ENCODE results near the gene DPF3.

Gene DPF3

DNA sequence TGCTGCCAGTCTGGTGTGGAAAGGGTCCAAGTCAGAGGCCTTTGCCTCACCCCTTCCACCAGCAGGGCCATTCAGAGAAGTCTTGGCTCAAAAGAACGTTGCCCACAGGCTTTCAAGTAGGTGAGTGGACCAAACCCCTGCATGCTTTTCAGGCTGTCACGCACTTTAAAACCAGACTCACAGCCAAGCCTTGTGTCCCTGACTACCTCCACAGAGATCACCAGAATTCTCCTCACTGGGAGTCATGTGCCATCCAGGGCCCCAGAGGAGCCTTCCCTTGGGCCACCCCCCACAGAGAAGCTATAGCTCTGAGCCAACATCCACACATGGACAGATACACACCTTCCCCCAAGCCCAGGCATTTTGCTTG lies 283.1 kb downstream of the DPF3 start:
- no peak for DNase-seq

DNA sequence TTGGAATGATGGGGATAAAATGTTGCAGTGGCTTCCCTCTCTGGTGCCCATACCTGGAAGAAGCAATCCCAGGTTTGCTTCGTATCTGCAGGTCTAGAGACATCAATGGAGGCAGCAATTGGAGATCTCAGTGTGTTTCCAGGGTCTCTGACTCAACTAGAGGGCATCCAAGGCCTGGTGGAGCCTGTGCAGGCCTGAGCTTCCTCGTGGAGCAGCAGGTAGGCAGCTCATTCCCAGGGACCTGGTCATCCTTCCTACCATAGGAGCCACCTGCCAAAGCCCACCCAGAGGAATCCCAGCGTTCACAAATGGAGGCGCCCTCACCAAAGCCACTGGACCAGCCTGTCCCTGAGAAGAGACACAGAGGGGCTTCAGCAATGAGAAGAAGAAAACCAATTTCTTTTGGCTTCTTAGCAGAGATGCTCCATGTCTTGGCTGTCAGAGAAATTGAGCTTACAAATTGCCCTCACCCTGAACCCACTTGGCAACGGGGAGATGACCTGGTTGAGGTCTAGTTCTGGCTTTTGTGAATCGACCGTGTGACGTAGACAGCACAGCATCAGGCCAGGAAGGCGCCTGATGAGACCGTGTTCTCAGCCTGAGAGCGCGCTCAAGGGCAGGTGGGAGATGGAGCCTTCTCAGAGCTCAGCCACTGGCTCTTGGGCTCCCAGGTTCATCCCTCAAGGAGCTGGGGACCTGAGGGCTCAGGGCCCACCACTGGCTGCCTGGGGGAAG lies 283.6 kb downstream of the DPF3 start:
- no peak for DNase-seq

DNA sequence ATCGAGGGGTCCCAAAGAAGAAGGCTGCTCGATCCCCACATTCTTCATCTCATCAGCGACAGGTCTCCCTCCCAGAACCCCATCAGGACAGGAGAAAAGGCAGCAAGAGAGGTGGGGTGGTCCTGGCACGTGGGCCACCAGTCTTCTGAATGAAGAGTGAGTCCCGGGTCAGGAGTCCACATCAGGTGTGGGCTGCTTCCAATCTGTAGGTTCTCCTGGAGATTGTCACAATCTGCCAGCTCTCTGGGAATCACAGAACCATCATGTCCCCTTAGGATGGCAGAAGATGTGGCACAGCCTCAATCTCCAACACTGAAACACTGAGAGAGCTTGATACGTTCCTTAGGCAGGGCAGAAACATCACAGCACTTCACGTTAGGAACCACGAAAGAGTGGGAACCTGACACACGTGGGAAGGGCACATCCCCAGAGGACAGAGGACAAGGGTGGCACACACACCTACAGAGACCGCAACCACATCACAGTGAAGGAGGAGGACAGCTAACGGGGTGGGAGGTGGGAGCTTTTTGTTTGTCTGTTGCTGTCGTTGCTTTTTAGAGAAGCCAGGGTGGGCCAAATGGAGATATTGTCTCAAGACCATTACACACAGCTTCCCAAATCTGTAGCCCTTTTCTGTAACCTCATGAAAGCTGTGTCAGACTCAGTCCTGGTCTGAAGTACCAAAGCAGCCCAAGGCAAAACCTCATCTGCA lies 284.5 kb downstream of the DPF3 start:
- no peak for DNase-seq

DNA sequence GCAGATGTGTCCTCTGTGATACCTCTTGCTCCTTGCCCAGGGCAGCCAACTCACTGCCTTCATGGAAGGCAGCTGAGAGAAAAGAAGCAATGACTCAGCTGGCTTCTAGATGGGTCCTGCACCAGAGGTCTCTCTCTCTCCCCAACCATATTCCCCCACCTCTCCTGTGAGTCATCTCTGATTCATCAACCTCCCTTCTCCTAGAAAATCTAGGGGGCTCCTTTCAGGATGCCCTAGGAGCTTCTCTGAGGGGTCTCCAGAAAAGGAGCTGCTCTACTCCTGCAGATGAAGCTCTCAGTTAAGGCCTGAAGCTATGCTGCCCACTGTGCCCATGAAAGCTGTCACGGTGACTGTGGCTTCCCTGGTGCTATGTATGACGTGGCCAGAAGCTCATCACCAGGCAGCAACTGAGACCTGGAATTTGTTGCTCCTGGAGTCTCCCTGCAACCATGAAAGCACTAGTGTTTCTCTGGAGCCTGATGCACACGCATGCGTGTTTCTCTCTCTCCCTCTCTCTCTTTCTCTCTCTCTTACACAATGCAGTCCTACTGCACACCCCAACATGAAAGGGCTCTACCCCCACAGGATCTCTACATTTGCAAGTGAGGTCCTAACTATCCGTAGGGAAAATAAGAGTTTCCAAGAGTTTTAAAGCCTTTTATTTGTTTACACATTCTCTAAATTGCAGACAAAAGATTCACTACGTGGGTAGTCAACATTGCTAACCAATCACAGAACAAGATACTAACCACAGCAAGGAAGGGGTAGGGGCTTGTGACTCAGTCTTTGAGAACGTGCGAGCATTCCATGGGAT lies 285.3 kb downstream of the DPF3 start:
- DNase-seq: peak; percentile 28

DNA sequence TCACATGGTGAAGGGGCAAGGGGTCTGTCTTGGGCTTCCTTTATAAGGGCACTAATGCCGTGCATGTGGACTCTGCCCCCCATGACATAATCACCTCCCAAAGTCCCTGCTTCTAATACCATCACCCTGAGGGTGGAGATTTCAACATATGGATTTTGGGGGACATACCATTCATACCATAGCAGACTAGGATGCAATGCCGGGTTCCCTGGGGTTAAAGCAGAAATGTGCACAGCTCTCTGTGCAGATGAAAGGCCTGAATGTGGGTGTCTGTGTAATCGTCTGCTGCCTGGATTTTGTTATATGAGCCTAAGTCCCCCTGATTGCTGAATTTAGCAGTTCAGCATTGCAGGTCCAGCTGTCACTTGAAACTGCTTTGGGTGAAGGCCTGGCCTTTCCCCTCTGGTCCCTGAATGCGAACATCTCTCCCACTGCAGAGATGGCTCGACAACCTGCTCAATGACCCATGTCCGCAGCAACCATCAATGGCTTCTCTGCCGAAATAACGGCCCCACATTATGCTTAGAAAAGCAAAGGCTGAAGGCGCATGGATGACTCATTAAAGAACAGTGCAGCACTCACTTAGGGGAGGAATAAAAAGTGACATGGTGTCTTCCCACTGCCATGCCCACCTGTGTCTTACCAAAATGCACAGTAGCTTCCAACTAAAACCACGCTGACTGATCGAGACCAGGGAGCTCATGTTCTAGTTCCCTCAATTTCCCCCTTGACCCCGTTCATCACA lies 286.3 kb downstream of the DPF3 start:
- DNase-seq: no peak

DNA sequence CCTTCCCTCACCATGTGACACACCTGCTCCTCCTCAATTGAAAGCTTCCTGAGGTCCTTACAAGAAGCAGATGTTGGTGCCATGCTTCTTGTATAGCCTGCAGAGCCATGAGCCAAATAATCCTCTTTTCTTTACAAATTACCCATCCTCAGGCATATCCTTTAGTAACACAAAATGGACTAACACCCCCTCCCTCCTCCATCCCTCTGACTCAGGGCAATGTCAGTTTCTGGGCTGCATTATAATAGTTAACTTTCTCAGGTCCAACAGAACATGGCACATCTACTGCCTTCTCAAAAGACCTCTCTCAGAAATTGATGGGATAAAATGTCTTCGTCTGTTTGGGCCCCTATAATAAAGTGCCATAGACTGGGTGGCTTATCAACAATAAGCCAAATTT lies 287.0 kb downstream of the DPF3 start:
- no peak for DNase-seq

DNA sequence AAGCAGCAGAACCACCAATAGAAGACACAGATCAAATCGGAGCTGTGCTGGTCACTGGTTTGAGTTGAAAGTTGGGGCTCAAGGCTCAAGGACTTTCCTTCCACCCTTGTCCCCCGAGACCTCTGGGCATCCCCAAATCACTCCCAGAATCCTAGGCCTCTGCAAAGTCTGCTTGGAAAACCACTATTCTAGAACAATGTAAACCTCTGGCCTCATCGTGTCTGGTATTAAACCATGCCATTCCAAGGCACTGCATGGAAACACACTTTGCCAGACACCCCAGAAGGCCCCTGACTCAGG lies 288.0 kb downstream of the DPF3 start:
- DNase-seq: no peak

DNA sequence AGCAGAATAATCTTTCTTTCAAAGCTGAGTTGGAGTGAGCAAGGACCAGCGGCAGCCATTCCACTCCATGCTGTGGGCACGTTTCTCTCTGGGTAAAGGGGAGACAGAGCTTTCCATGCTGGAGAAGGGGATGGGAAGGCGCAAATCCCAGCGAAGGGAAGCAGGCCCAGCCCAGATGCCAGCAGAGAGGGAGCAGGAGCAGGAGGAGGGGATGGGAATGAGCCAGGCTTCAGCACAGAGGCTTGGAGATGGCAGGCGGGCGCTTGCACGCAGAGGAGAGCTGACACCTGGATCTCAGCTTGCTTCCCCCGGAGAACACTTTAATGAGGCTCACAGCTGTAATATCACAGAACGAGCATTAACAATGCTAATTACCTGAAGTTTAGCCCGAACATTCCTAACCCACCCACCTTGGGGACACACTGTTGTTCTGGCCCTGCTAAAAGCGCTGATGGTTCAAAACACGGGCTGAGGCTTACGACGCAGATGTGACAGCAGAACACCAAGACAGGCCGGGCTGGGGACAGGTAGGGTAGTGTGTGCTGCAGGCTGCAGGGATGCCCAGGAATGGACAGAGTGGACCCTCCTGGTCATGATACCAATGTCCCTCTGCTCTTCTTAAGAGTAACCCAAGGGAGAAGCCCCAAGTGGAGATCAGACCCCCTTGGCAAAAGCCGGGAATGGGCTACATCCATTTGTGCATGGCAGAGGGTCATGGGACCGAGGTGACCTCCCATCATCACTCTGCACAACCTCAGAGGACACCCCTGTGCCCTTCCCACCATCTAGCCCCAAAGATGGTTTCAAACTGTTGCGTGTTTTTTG lies 288.6 kb downstream of the DPF3 start:
- no peak for DNase-seq

DNA sequence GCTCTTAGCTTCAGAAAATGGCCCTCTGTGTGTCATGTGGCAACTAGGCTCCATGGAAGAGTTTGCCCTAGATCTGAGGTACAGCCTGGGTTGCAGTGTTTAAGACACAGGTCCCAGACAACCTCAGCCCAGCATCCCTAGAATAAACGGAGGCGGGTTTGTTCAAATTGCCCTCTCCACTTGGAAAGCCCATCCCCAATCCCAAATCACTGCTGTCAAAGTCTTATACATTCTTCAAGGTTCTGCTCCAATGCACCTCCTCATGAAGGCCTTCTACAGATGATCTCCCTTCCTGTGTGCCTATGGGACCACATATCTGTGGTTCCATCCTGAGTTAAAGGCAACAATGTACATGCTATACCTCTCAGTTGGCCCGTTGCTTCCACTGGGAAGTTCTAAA lies 289.8 kb downstream of the DPF3 start:
- DNase-seq: no peak

GRCh38 chr14:72603639-72604038 lies 290.3 kb downstream of the DPF3 start:
- DNase-seq: no peak

DNA sequence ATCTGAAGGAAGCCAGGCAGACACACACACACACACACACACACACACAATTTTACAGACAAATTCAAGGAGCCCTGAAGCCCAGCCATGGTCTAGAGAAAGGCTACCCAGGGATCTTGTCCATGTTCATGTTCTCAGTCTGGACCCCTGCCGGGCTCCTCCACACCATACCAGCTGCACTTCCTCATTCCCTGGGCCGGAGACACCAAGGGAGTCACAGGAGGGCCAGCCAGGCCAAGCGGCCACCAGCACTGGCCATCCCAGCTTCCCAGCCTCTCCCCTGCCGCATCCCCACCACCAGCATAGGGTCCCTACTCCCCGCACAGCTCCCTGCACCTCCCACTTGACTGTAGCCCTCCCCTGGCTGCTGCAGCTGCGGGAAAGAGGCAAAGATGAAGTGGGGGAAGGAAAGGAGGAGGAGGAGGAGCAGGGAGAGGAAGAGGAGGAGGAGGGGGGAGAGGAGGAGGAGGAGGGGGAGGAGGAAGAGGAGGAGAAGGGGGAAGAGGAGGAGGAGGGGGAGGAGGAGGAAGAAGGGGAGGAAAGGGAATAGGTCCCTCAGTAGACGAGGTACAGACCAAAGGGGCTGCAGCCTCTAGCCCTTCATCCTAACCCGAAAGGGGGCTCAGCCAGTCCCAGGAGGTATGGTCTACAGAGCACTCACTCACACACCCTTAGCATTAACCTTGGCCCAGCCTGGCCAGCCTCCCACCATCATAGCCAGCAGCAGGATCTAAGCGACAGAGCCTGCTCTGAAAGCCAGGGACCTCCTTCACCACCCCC lies 293.2 kb downstream of the DPF3 start:
- DNase-seq: no peak

- DNase-seq: no peak
These were observed 294.1 kb downstream of the DPF3 start for GRCh38 chr14:72599579-72600470.

- DNase-seq: no peak
These were observed 295.6 kb downstream of the DPF3 start for GRCh38 chr14:72598306-72598705.

DNA sequence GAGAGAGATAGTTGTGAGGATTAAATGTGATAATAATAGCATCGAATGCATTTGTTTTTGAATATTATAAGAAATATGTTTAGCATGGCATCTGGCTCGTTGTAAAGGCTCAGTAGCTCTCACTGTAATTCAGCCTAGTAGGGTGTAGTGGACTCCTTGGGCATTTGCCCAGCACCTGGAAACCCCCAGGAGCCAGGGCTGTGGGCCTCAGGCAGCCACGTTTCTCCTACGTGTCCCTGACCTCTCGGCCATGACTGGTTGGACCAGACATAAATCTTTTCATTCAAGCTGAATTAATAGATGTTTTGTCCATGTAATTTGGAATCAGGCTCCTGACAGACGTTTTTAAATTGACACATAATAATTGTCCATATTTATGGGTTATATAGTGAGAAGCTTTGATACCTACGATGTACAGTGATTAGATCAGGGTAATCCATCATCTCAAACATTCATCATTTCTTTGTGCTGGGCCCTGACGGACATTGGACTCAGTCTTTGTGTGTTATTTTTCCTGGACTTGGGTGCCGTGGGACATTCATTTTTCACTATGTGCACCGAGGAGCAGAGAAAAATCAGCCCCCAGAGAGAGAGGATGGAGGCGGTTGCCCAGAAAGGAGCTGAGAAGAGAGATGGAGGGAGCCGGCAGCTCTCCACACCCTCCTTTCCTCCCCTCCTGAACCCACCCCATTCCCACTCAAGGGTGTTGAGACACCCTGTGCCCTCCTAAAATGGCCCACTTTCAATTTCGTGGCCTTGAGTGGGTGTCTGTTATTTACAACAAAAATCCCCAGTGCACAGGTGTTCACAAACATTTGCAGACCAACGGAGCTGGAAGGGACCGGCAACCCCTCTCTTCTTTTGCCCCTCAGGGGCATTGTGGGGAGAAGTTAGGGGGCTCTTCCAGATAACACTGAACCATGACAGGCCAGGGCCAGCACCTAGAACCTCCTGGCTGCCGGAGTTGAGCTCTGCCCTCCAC lies 296.4 kb downstream of the DPF3 start:
- no peak for DNase-seq

DNA sequence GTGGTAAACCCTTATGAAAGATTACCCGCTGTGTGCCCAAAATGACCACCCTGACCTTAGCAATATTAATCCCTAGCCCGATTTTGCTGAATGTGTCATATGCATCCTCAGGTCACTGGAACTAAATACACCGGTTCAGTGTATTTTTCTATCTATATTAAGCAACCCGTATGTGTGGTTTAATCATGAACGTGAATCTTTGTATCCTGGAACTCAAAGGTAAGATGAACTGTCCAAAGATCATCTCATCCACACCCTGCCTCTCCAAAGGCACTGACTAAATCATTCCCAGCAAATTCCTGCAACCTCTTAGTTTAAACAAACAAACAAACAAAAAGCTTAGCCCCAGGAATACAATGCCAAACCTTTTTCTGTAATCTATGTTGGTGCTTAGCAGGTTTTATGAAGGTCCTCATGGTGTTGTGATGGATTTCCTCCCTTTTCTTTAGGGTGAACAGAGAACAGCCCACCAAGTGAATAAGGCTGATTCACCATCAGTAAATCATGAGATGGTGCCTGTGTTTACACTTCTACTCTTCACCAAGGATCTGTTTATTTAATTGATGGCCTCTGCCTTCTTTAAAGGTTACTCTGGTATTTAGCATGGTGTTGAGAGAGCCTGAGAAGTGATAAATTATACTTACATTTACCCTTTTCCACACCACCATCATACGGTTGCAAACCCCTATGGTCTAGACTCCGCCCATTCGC lies 298.6 kb downstream of the DPF3 start:
- no peak for DNase-seq

- no peak for DNase-seq
These were observed 299.6 kb downstream of the DPF3 start for GRCh38 chr14:72594099-72594901.

- no peak for DNase-seq
These were observed 302.5 kb downstream of the DPF3 start for GRCh38 chr14:72591391-72591790.

GRCh38 chr14:72590577-72590976 lies 303.3 kb downstream of the DPF3 start:
- no peak for DNase-seq

Data from GOT3 (cell line).